HL-60/S4 treated with retinoic acid at 250 ng/mL for 4 days and 3 days (cell line): ENCODE data around the gene LAMTOR1.
"Not testable (repeated sequence)": the region's sequence is repeated elsewhere in the genome, so short reads cannot be mapped to it uniquely, and the experiment has no call there.

Experiments
- in situ Hi-C: fragments of 300-500 bp; cut with MboI; formaldehyde crosslinking; loops from 2 replicates; pipeline ENCODE4 v1.7.0; 2022; ENCODE audit warnings: low sequenced_read_pairs

Gene LAMTOR1

GRCh38 chr11:72102946-72103753 is at the start of gene LAMTOR1:
TSS of gene LAMTOR1 (minus strand) at chr11:72103297. CDS start at chr11:72103224, 73 bp downstream.
- in situ Hi-C loops: no loop called here

GRCh38 chr11:72150882-72151281 is 47.8 kb upstream of the LAMTOR1 start:
- in situ Hi-C loops: no loop called here

- in situ Hi-C loops: loop anchor here (5.0 kb wide), 1 partner anchor 39 kb away; the partner anchor contains the start of gene TOMT
These were observed 43.5 kb upstream of the LAMTOR1 start for GRCh38 chr11:72146625-72147024.

- in situ Hi-C loops: loop anchor here (5.0 kb wide), 1 partner anchor 38 kb away; the partner anchor contains the start of gene TOMT
These were observed 41.9 kb upstream of the LAMTOR1 start for GRCh38 chr11:72144807-72145565.

- in situ Hi-C loops: not testable (repeated sequence)
These were observed 39.4 kb upstream of the LAMTOR1 start for GRCh38 chr11:72142543-72142942.

- in situ Hi-C loops: not testable (repeated sequence)
These were observed 39.0 kb upstream of the LAMTOR1 start for GRCh38 chr11:72142086-72142485.

- in situ Hi-C loops: no loop called here
These were observed 38.0 kb upstream of the LAMTOR1 start for GRCh38 chr11:72141066-72141465.

GRCh38 chr11:72140661-72141060 is 37.6 kb upstream of the LAMTOR1 start:
- in situ Hi-C loops: no loop called here

- in situ Hi-C loops: no loop called here
These were observed 36.4 kb upstream of the LAMTOR1 start for GRCh38 chr11:72139500-72139899.

- in situ Hi-C loops: no loop called here
These were observed 35.8 kb upstream of the LAMTOR1 start for GRCh38 chr11:72138821-72139390.

- in situ Hi-C loops: no loop called here
These were observed 33.7 kb upstream of the LAMTOR1 start for GRCh38 chr11:72136684-72137262.

- in situ Hi-C loops: no loop called here
These were observed 33.0 kb upstream of the LAMTOR1 start for GRCh38 chr11:72135891-72136683.

GRCh38 chr11:72135473-72135872 is 32.4 kb upstream of the LAMTOR1 start, which contains the start of gene FOLR3:
TSS of gene FOLR3 (plus strand) at chr11:72135725. CDS start at chr11:72135953, 228 bp downstream.
- in situ Hi-C loops: not testable (repeated sequence)

- in situ Hi-C loops: no loop called here
These were observed 29.5 kb upstream of the LAMTOR1 start for GRCh38 chr11:72132646-72133045.

GRCh38 chr11:72129381-72129780 is 26.3 kb upstream of the LAMTOR1 start:
- in situ Hi-C loops: no loop called here

GRCh38 chr11:72127923-72128322 is 24.8 kb upstream of the LAMTOR1 start:
- in situ Hi-C loops: no loop called here

GRCh38 chr11:72125956-72126355 is 22.9 kb upstream of the LAMTOR1 start:
- in situ Hi-C loops: no loop called here

GRCh38 chr11:72124046-72124445 is 20.9 kb upstream of the LAMTOR1 start:
- in situ Hi-C loops: no loop called here

GRCh38 chr11:72123117-72123653 is 20.1 kb upstream of the LAMTOR1 start:
- in situ Hi-C loops: no loop called here

- in situ Hi-C loops: no loop called here
These were observed 19.5 kb upstream of the LAMTOR1 start for GRCh38 chr11:72122607-72123006.
